HepG2 (cell line): ENCODE measurements around the gene LZTR1. TPM values are rescaled to one million over a fixed set of nuclear protein-coding genes. Genes with fewer than 3 reads are reported as not detected.

Experiments used
- AKAP8 ChIP-seq: sonication (generic); formaldehyde crosslinking; IDR thresholded peaks from 2 replicates; pipeline ENCODE4 v1.5.1; 2020; ENCODE audit warnings: mild to moderate bottlenecking, missing genetic modification reagents
- ATM ChIP-seq: fragments of 450-650 bp; IDR thresholded peaks from 2 replicates; pipeline ENCODE4 v1.7.1; 2017; ENCODE audit warnings: mild to moderate bottlenecking, borderline replicate concordance
- DMAP1 ChIP-seq: IDR thresholded peaks from 2 replicates; pipeline ENCODE4 v1.6.1; 2016
- ELF4 ChIP-seq: sonication (generic); formaldehyde crosslinking; IDR thresholded peaks from 2 replicates; pipeline ENCODE4 v1.5.0; 2020; ENCODE audit warnings: missing genetic modification reagents, mild to moderate bottlenecking, moderate library complexity, borderline replicate concordance
- FIP1L1 ChIP-seq: fragments of 200-400 bp; formaldehyde crosslinking; IDR thresholded peaks from 2 replicates; pipeline ENCODE4 v1.6.1; 2018; ENCODE audit warnings: low read depth, mild to moderate bottlenecking, low read length, moderate library complexity, borderline replicate concordance; ENCODE audit not compliant: insufficient read depth
- FOXK1 ChIP-seq: sonication (generic); formaldehyde crosslinking; IDR thresholded peaks from 2 replicates; pipeline ENCODE4 v1.4.0; 2020; ENCODE audit warnings: low read depth, missing genetic modification reagents, borderline replicate concordance
- GMEB1 ChIP-seq: sonication (generic); formaldehyde crosslinking; IDR thresholded peaks from 2 replicates; pipeline ENCODE4 v1.5.1; 2020; ENCODE audit warnings: missing genetic modification reagents, mild to moderate bottlenecking, borderline replicate concordance
- JARID2 ChIP-seq: sonication (generic); formaldehyde crosslinking; IDR thresholded peaks from 2 replicates; pipeline ENCODE4 v1.8.1; 2023; ENCODE audit warnings: missing genetic modification reagents, inconsistent platforms; ENCODE audit not compliant: insufficient replicate concordance
- POLR2A ChIP-seq, 2 experiments: IDR thresholded peaks; 2 replicates each; pipeline ENCODE4 v1.6.1; 2011; ENCODE audit warnings: low read depth in 2 of 2, low read length in 2 of 2, mild to moderate bottlenecking in 1 of 2, moderate library complexity in 1 of 2; ENCODE audit not compliant: insufficient read depth in 1 of 2
- REL ChIP-seq: sonication (generic); formaldehyde crosslinking; conservative IDR thresholded peaks from 2 replicates; pipeline ENCODE4 v1.8.0; 2022; ENCODE audit warnings: mild to moderate bottlenecking, missing genetic modification reagents, moderate library complexity
- SAFB2 ChIP-seq: sonication (generic); formaldehyde crosslinking; IDR thresholded peaks from 2 replicates; pipeline ENCODE4 v1.5.1; 2020; ENCODE audit warnings: missing genetic modification reagents, low read depth, mild to moderate bottlenecking, borderline replicate concordance
- SOX6 ChIP-seq, 2 experiments: fragments of 450-650 bp in 1 of 2; sonication (generic) in 1 of 2; formaldehyde crosslinking in 1 of 2; IDR thresholded peaks; 2 replicates each; pipeline versions ENCODE4 v1.4.0 to v1.6.1; 2017 to 2020; ENCODE audit warnings: antibody characterized with exemption in 1 of 2, mild to moderate bottlenecking in 1 of 2, missing genetic modification reagents in 1 of 2
- SRSF1 ChIP-seq: fragments of 200-400 bp; formaldehyde crosslinking; optimal IDR thresholded peaks from 2 replicates; pipeline ENCODE3; 2017; ENCODE audit warnings: mild to moderate bottlenecking, low read depth, low read length, moderate library complexity
- TFDP1 ChIP-seq: IDR thresholded peaks from 2 replicates; pipeline ENCODE4 v1.6.1; 2016; ENCODE audit warnings: missing compliant biosample characterization, missing genetic modification reagents, borderline replicate concordance
- ZNF17 ChIP-seq: sonication (generic); formaldehyde crosslinking; IDR thresholded peaks from 2 replicates; pipeline ENCODE4 v1.5.0; 2020; ENCODE audit warnings: mild to moderate bottlenecking, missing genetic modification reagents
- ZNF235 ChIP-seq: sonication (generic); formaldehyde crosslinking; IDR thresholded peaks from 2 replicates; pipeline ENCODE4 v1.8.1; 2023; ENCODE audit warnings: mild to moderate bottlenecking, missing genetic modification reagents, borderline replicate concordance
- ZNF44 ChIP-seq: sonication (generic); formaldehyde crosslinking; IDR thresholded peaks from 2 replicates; pipeline ENCODE4 v1.5.1; 2020; ENCODE audit warnings: mild to moderate bottlenecking, missing genetic modification reagents
- ZNF577 ChIP-seq: sonication (generic); formaldehyde crosslinking; IDR thresholded peaks from 2 replicates; pipeline ENCODE4 v1.4.0; 2020; ENCODE audit warnings: mild to moderate bottlenecking, low read depth, missing genetic modification reagents, borderline replicate concordance
- ZNF660 ChIP-seq: sonication (generic); formaldehyde crosslinking; IDR thresholded peaks from 2 replicates; pipeline ENCODE4 v1.5.1; 2020; ENCODE audit warnings: mild to moderate bottlenecking, low read depth, missing genetic modification reagents, borderline replicate concordance
- ZNF761 ChIP-seq: sonication (generic); formaldehyde crosslinking; conservative IDR thresholded peaks from 2 replicates; pipeline ENCODE4 v1.4.0; 2020; ENCODE audit warnings: mild to moderate bottlenecking, missing genetic modification reagents
- ZNF775 ChIP-seq: sonication (generic); formaldehyde crosslinking; IDR thresholded peaks from 2 replicates; pipeline ENCODE4 v1.4.0; 2020; ENCODE audit warnings: missing genetic modification reagents, mild to moderate bottlenecking, moderate library complexity, borderline replicate concordance
- ZNF850 ChIP-seq: sonication (generic); formaldehyde crosslinking; conservative IDR thresholded peaks from 2 replicates; pipeline ENCODE4 v1.9.0; 2021; ENCODE audit warnings: mild to moderate bottlenecking, missing genetic modification reagents
- polyA plus RNA-seq, 8 experiments: library from polyadenylated mRNA; depleted of rRNA in 3 of 8; stranded (reverse) in 7 of 8; unstranded in 1 of 8; fragments of >200 nt; fragmentation: Illumina TruSeq in 4 of 8; extraction: Trizol in 4 of 8; gene quantifications; 2 replicates each; pipeline versions ENCODE4 v1.2.1 to v1.2.3, GENCODE V29; 2011 to 2016; ENCODE audit warnings: low read depth in 4 of 8, missing spikeins in 1 of 8, mixed read lengths in 1 of 8; ENCODE audit not compliant: insufficient read depth in 1 of 8
- total RNA-seq, 5 experiments: library from RNA; depleted of rRNA; stranded (reverse); fragments of >200 nt; fragmentation: Illumina TruSeq; extraction: Trizol; gene quantifications; 2 replicates each; pipeline ENCODE4 v1.2.3, GENCODE V29; 2016; ENCODE audit warnings: low read depth in 1 of 5
- TF ChIP-seq, protein P1 (sequence below): IDR thresholded peaks from 2 replicates; pipeline ENCODE4 v1.6.1; 2016

The LZTR1 gene
- total and polyA plus RNA-seq, 2 of the 13 experiments (the other 11 are each of a cell fraction or from before 2014, with no cell fraction given), result 21.8 to 22.4 TPM

DNA sequence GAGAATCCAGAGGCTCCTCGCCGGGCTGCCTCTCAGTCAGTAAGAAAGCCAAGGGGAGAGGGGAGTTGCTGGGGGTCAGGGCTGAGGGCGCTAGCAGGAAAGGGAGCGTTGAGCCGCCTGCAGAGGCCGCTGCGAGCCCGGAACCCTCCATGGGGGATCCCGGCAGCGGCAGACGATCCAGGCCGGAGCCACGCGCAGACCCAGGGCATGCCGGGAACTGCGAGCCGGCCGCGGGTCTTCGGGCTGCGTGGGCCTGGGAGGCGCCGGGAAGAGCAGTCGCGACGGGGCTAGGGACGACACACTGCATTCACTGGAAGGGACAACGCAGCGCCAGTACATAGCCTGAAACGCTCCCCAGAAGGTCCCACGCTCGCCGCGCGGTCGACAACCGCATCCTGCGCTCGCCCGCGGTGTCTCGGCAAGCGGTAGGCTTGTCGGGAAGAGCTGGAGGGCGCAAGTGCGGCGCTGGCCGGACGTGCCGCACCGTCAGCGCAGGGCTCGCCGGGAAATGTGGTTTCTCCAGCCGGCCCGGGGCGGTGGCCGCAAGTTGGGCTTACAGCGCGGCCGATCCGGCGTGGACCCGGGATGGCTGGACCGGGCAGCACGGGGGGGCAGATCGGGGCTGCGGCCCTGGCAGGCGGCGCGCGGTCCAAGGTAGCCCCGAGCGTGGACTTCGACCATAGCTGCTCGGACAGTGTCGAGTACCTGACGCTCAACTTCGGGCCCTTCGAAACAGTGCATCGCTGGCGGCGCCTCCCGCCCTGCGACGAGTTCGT, at the start of gene LZTR1 (continued):
- TF ChIP-seq ZNF850 (CRISPR knock-in tag), result peak; percentile 81; the same call in 1 of the 2 replicates
- TF ChIP-seq ZNF44 (CRISPR knock-in tag), result 0 out of 2 replicates have a peak, but pooled peaks have one; percentile 68
- peak; percentile 55; the same call in 1 of the 2 replicates for TF ChIP-seq TFDP1
- no peak for TF ChIP-seq REL (CRISPR knock-in tag)
- TF ChIP-seq FOXK1, result 0 out of 2 replicates have a peak, but pooled peaks have one; percentile 13
- TF ChIP-seq FIP1L1, result no peak; the same call in 1 of the 2 replicates
- TF ChIP-seq ZNF235 (CRISPR knock-in tag), result peak; percentile 98
- TF ChIP-seq SOX6 (IDR thresholded peaks at IDR 0.05), result no peak
- TF ChIP-seq SOX6 (CRISPR knock-in tag; IDR thresholded peaks at IDR 0.05), result peak; percentile 78
- TF ChIP-seq SAFB2, result peak; percentile 54; the same call in 1 of the 2 replicates
- TF ChIP-seq ZNF17, result no peak
- peak; percentile 88 for TF ChIP-seq ZNF775
- peak; percentile 93; the same call in 1 of the 2 replicates for TF ChIP-seq ZNF761 (CRISPR knock-in tag)
- peak; percentile 96 to 98 for TF ChIP-seq POLR2A (IDR thresholded peaks at IDR 0.05; ENCODE audit: insufficient read depth in 1 of 2, low read depth in 2 of 2, low read length in 2 of 2)
- TF ChIP-seq ZNF660, result no peak
- TF ChIP-seq, protein P1, sequence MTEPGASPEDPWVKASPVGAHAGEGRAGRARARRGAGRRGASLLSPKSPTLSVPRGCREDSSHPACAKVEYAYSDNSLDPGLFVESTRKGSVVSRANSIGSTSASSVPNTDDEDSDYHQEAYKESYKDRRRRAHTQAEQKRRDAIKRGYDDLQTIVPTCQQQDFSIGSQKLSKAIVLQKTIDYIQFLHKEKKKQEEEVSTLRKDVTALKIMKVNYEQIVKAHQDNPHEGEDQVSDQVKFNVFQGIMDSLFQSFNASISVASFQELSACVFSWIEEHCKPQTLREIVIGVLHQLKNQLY, result 0 out of 2 replicates have a peak, but pooled peaks have one; percentile 13
- no peak for TF ChIP-seq SRSF1
- TF ChIP-seq AKAP8 (CRISPR knock-in tag), result peak; percentile 97
- peak; percentile 95 for TF ChIP-seq DMAP1 (CRISPR knock-in tag)
- 0 out of 2 replicates have a peak, but pooled peaks have one; percentile 9 for TF ChIP-seq ZNF577 (CRISPR knock-in tag)
- TF ChIP-seq JARID2 (CRISPR knock-in tag), result peak; percentile 90
- TF ChIP-seq ATM, result no peak
- TF ChIP-seq GMEB1 (CRISPR knock-in tag), result peak; percentile 99
- TF ChIP-seq ELF4 (CRISPR knock-in tag), result no peak; the same call in 1 of the 2 replicates
